H9 (cell line): ENCODE measurements around the gene MCHR1. TPM values are rescaled to one million over a fixed set of nuclear protein-coding genes. Genes with fewer than 3 reads are reported as not detected.

Experiments used
- DNase-seq: peaks from one replicate; pipeline ENCODE4 v3.0.0-alpha.2; 2017
- H2AFZ ChIP-seq: one replicate; pipeline ENCODE4 v1.6.1; 2013; ENCODE audit warnings: mild to moderate bottlenecking, low read length, control low read depth, moderate library complexity
- H2AK5ac ChIP-seq: 2 replicates; pipeline ENCODE4 v1.6.1; 2013; ENCODE audit warnings: low read length, control low read depth, mixed read lengths; ENCODE audit not compliant: insufficient read length
- H2BK120ac ChIP-seq: one replicate; pipeline ENCODE4 v1.6.1; 2013; ENCODE audit warnings: low read depth, mild to moderate bottlenecking, low read length, control low read depth, inconsistent platforms; ENCODE audit not compliant: poor library complexity, severe bottlenecking
- H2BK12ac ChIP-seq: 2 replicates; pipeline ENCODE4 v1.6.1; 2013; ENCODE audit warnings: low read length, control low read depth, mixed read lengths, low read depth; ENCODE audit not compliant: insufficient read length
- H2BK15ac ChIP-seq: 2 replicates; pipeline ENCODE4 v1.6.1; 2013; ENCODE audit warnings: low read depth, low read length, control low read depth
- H2BK20ac ChIP-seq: one replicate; pipeline ENCODE4 v1.6.1; 2013; ENCODE audit warnings: low read depth, mild to moderate bottlenecking, low read length, control low read depth, inconsistent platforms; ENCODE audit not compliant: poor library complexity, severe bottlenecking
- H2BK5ac ChIP-seq: 2 replicates; pipeline ENCODE4 v1.6.1; 2013; ENCODE audit warnings: low read length, control low read depth, mixed read lengths; ENCODE audit not compliant: insufficient read length
- H3K14ac ChIP-seq: 2 replicates; pipeline ENCODE4 v1.6.1; 2013; ENCODE audit warnings: low read length, control low read depth; ENCODE audit not compliant: insufficient read depth
- H3K18ac ChIP-seq: 2 replicates; pipeline ENCODE4 v1.6.1; 2013; ENCODE audit warnings: low read depth, mild to moderate bottlenecking, mixed read lengths, low read length, control low read depth; ENCODE audit not compliant: insufficient read length
- H3K23ac ChIP-seq: 2 replicates; pipeline ENCODE4 v1.6.1; 2013; ENCODE audit warnings: low read length, control low read depth, mixed read lengths, low read depth; ENCODE audit not compliant: insufficient read length
- H3K23me2 ChIP-seq: 2 replicates; pipeline ENCODE4 v1.6.1; 2013; ENCODE audit warnings: low read depth, mild to moderate bottlenecking, mixed read lengths, low read length, control low read depth; ENCODE audit not compliant: insufficient read length, poor library complexity, severe bottlenecking
- H3K27ac ChIP-seq: 2 replicates; pipeline ENCODE4 v1.5.1; 2013; ENCODE audit warnings: low read length, control low read depth, mixed read lengths, low read depth; ENCODE audit not compliant: insufficient read length
- H3K27me3 ChIP-seq: 2 replicates; pipeline ENCODE4 v1.6.1; 2013; ENCODE audit warnings: low read length, control low read depth, inconsistent platforms; ENCODE audit not compliant: insufficient read depth
- H3K4ac ChIP-seq: 2 replicates; pipeline ENCODE4 v1.6.1; 2013; ENCODE audit warnings: low read depth, mild to moderate bottlenecking, control low read depth, inconsistent platforms, low read length, moderate library complexity
- H3K4me1 ChIP-seq: 2 replicates; pipeline ENCODE4 v1.6.1; 2013; ENCODE audit warnings: low read length, control low read depth, inconsistent platforms; ENCODE audit not compliant: insufficient read depth
- H3K4me2 ChIP-seq: 2 replicates; pipeline ENCODE4 v1.6.1; 2013; ENCODE audit warnings: low read length, control low read depth, mixed read lengths; ENCODE audit not compliant: insufficient read length, insufficient read depth
- H3K56ac ChIP-seq: 2 replicates; pipeline ENCODE4 v1.6.1; 2013; ENCODE audit warnings: low read depth, mild to moderate bottlenecking, mixed read lengths, low read length, control low read depth; ENCODE audit not compliant: insufficient read length
- H3K79me1 ChIP-seq: 2 replicates; pipeline ENCODE4 v1.6.1; 2013; ENCODE audit warnings: low read depth, mild to moderate bottlenecking, moderate library complexity, low read length, control low read depth, inconsistent platforms; ENCODE audit not compliant: insufficient read depth, poor library complexity, severe bottlenecking
- H3K79me2 ChIP-seq: 2 replicates; pipeline ENCODE4 v1.6.1; 2013; ENCODE audit warnings: low read length, control low read depth, inconsistent platforms; ENCODE audit not compliant: insufficient read depth
- H3K9ac ChIP-seq: 2 replicates; pipeline ENCODE4 v1.6.1; 2013; ENCODE audit warnings: low read length, control low read depth, mixed read lengths; ENCODE audit not compliant: insufficient read length; ENCODE audit errors: extremely low read depth
- H3K9me3 ChIP-seq: one replicate; pipeline ENCODE4 v1.6.1; 2013; ENCODE audit warnings: low read depth, low read length, inconsistent platforms; ENCODE audit not compliant: control insufficient read depth
- H3T11ph ChIP-seq: one replicate; pipeline ENCODE4 v1.6.1; 2013; ENCODE audit warnings: mild to moderate bottlenecking, low read length, control low read depth, inconsistent platforms
- H4K20me1 ChIP-seq: one replicate; pipeline ENCODE4 v1.6.1; 2013; ENCODE audit not compliant: control insufficient read depth, insufficient read length, insufficient read depth
- H4K5ac ChIP-seq: 2 replicates; pipeline ENCODE4 v1.6.1; 2013; ENCODE audit warnings: low read depth, mild to moderate bottlenecking, mixed read lengths, low read length, control low read depth; ENCODE audit not compliant: insufficient read length
- H4K8ac ChIP-seq: replicated peaks from 2 replicates; pipeline ENCODE4 v1.6.1; 2013; ENCODE audit warnings: low read length, control low read depth, mixed read lengths, low read depth; ENCODE audit not compliant: insufficient read length
- H4K91ac ChIP-seq: 2 replicates; pipeline ENCODE4 v1.6.1; 2013; ENCODE audit warnings: low read depth, mild to moderate bottlenecking, moderate library complexity, mixed read lengths, low read length, control low read depth; ENCODE audit not compliant: insufficient read length
- H3K27ac Mint-ChIP-seq, 3 experiments: 2 replicates in 2 of 3; 3 replicates in 1 of 3; pipeline ENCODE4 v1.8.0; 2020 to 2021; ENCODE audit warnings: mixed read lengths in 3 of 3, mild to moderate bottlenecking in 1 of 3, moderate library complexity in 1 of 3
- H3K27me3 Mint-ChIP-seq: 2 replicates; pipeline ENCODE4 v1.8.0; 2021; ENCODE audit warnings: low read depth, mild to moderate bottlenecking, moderate library complexity, mixed read lengths
- H3K36me3 Mint-ChIP-seq, 3 experiments: 2 replicates in 2 of 3; 3 replicates in 1 of 3; pipeline ENCODE4 v1.8.0; 2020 to 2021; ENCODE audit warnings: low read depth in 3 of 3, mixed read lengths in 3 of 3; ENCODE audit not compliant: insufficient read depth in 1 of 3
- H3K4me1 Mint-ChIP-seq, 2 experiments: 2 replicates each; pipeline ENCODE4 v1.8.0; 2020; ENCODE audit warnings: mixed read lengths in 2 of 2
- H3K4me3 Mint-ChIP-seq, 2 experiments: 2 replicates in 1 of 2; 3 replicates in 1 of 2; pipeline ENCODE4 v1.8.0; 2020 to 2021; ENCODE audit warnings: mild to moderate bottlenecking in 2 of 2, mixed read lengths in 2 of 2, moderate library complexity in 1 of 2
- H3K9me3 Mint-ChIP-seq, 2 experiments: 2 replicates in 1 of 2; 3 replicates in 1 of 2; pipeline ENCODE4 v1.8.0; 2020; ENCODE audit warnings: mild to moderate bottlenecking in 2 of 2, mixed read lengths in 2 of 2, moderate library complexity in 1 of 2
- CTCF ChIP-seq: fragments of 200-600 bp; sonication (generic); conservative IDR thresholded peaks from 3 replicates; pipeline ENCODE4 v1.8.0; 2021; ENCODE audit warnings: antibody characterized with exemption, mild to moderate bottlenecking
- WGBS: extraction: QIAGEN DNeasy Blood & Tissue Kit; methylation state at CpG from one replicate; pipeline ENCODE4 v1.1.7; 2013; ENCODE audit warnings: missing lambda C conversion rate, low lambda C conversion rate, mixed read lengths; ENCODE audit not compliant: insufficient read length; ENCODE audit errors: extremely low coverage; 5-methylcytosine and 5-hydroxymethylcytosine counted together
- total RNA-seq: library from RNA; stranded (reverse); gene quantifications from 2 replicates; pipeline ENCODE4 v1.2.1, GENCODE V29; 2021

Gene MCHR1
- total RNA-seq, 1 experiment from 2014 or later, result 2.9 TPM

DNA sequence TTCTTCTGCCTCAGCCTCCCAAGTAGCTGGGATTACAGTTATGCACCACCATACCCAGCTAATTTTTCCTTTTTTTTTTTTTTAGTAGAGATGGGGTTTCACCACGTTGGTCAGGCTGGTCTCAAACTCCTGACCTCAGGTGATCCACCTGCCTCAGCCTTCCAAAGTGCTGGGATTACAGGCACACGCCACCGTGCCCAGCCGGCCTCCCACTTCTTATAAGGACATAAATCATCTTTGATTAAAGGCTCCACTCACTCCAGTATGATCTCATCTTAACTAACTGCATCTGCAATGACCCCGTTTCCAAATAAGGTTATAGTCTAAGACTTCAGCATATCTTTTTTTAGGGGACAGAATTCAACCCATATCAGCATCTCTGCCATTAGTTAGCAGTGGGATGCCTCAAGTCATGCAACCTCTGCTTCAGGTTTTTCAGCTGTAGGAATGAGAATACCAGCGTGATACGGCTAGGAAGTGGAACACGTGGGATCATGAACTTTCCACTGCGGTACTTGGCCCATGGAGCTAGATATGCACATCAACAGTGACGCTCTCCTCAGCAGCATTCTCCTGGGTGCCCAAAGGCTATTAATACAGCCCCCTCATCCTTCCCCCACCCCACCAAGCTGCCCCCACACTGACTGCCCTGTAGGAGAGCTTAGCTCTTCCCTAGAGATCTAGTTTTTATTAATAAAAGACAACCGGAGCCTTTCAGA is 41.4 kb downstream of the MCHR1 start:
- no peak overlapping the region for H4K5ac ChIP-seq
- H3K79me2 ChIP-seq, result no peaks in the 10 kb centered on the region
- Mint-ChIP-seq H3K4me1 (peaks cover 33 to 34% of the 10 kb centered on the region in 2 experiments), H3K36me3 (no peaks in the 10 kb centered on the region; a peak in 1 of 7 replicates), H3K9me3 (no peaks in the 10 kb centered on the region), H3K27ac (peak overlapping the region; percentile 24 to 83 (median 40); a peak in 3 of 7 replicates), H3K4me3 (no peak overlapping the region; a peak in 1 of 5 replicates), H3K27me3 (no peaks in the 10 kb centered on the region; the same call in 1 of the 2 replicates)
- H2BK120ac ChIP-seq, result no peak overlapping the region
- no peak overlapping the region for H2AFZ ChIP-seq
- no CpG with 5 or more reads among the region's 11 CpGs for WGBS
- H3K4ac ChIP-seq, result no peak overlapping the region
- no peaks in the 10 kb centered on the region for H3K23me2 ChIP-seq
- H3K27ac ChIP-seq, result no peak overlapping the region
- no peak overlapping the region for H3K56ac ChIP-seq
- H3K18ac ChIP-seq, result no peak overlapping the region
- no peak overlapping the region for H4K8ac ChIP-seq
- no peaks in the 10 kb centered on the region for H3K79me1 ChIP-seq
- H3K9me3 ChIP-seq, result no peaks in the 10 kb centered on the region
- H2AK5ac ChIP-seq, result no peak overlapping the region
- no peak overlapping the region for H2BK5ac ChIP-seq
- no peak overlapping the region for H3K4me2 ChIP-seq
- TF ChIP-seq CTCF, result no peak
- H4K91ac ChIP-seq, result no peak overlapping the region
- peaks cover 4% of the 10 kb centered on the region; the same call in 1 of the 2 replicates for H3K4me1 ChIP-seq
- H2BK12ac ChIP-seq, result no peak overlapping the region
- H2BK15ac ChIP-seq, result no peak overlapping the region
- no peak overlapping the region for H3K9ac ChIP-seq
- no peaks in the 10 kb centered on the region for H4K20me1 ChIP-seq
- no peak overlapping the region for H3K23ac ChIP-seq
- no peak for DNase-seq
- no peak overlapping the region for H3K14ac ChIP-seq
- H2BK20ac ChIP-seq, result no peak overlapping the region
- H3T11ph ChIP-seq, result no peak overlapping the region
- H3K27me3 ChIP-seq, result no peaks in the 10 kb centered on the region
